ENCODE measurements around the gene SRSF12.

Gene SRSF12

DNA sequence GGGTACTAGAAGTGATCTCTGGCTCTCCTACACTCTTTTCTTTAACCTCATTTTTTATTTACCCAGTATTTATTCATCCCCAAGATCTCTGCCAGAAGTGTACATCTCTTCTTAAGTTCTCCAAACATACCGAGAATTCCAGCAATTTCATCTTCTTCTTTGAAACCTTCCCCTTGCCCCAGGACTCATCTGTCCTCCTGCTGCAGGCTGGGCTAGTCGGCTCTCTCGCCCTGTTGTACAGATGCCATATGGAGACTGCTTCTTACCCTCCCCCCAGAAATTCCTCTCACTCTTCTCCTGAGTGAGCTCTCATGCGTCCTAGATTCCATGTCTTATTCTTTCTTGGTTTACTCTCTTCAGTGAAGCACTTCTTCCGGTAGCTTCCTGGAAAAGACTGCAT, 59.2 kb downstream of the SRSF12 start:
- H3K4me1 ChIP-seq (ENCODE audit: control insufficient read depth in 5 of 5, insufficient read depth in 5 of 5, low read length in 5 of 5), result no peaks in the 10 kb centered on the region
- no peak overlapping the region for H3K27ac ChIP-seq (ENCODE audit: low read depth, low read length)
- H3K9ac ChIP-seq (ENCODE audit: low read length in 5 of 5), result no peak overlapping the region
- H3K36me3 ChIP-seq (ENCODE audit: control insufficient read depth in 5 of 5, insufficient read depth in 5 of 5, low read length in 5 of 5), result no peaks in the 10 kb centered on the region
- no peak overlapping the region for H3K4me3 ChIP-seq (ENCODE audit: low read depth in 1 of 5, low read length in 5 of 5)
- H3K27me3 ChIP-seq (ENCODE audit: control insufficient read depth in 5 of 5, insufficient read depth in 4 of 5, low read length in 5 of 5), result no peaks in the 10 kb centered on the region
- no peaks in the 10 kb centered on the region for H3K9me3 ChIP-seq (ENCODE audit: control insufficient read depth in 5 of 5, low read length in 5 of 5)

DNA sequence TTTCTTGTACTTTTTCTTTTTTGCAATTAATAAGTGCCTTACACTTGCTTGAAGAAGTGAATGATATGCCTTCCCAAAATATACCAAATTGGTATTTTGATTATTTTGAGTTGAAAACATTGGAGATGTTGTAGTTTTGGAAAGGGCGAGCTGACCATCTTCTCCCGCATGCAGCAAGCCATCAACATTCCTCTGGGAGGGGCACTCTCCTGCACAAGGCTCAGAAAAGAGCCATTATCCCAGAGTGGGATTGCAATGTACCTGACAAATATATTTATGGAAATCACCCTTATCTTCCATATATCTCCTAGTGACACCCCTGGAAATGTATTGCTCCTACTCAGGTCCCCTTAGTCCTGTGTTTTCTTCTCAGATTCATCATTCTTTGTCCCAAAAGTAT, 60.1 kb downstream of the SRSF12 start:
- H3K9ac ChIP-seq (ENCODE audit: low read length in 5 of 5), result no peak overlapping the region
- no peaks in the 10 kb centered on the region for H3K4me1 ChIP-seq (ENCODE audit: control insufficient read depth in 5 of 5, insufficient read depth in 5 of 5, low read length in 5 of 5)
- no peak overlapping the region for H3K4me3 ChIP-seq (ENCODE audit: low read depth in 1 of 5, low read length in 5 of 5)
- H3K27ac ChIP-seq (ENCODE audit: low read depth, low read length), result no peak overlapping the region
- H3K36me3 ChIP-seq (ENCODE audit: control insufficient read depth in 5 of 5, insufficient read depth in 5 of 5, low read length in 5 of 5), result no peaks in the 10 kb centered on the region
- H3K27me3 ChIP-seq (ENCODE audit: control insufficient read depth in 5 of 5, insufficient read depth in 4 of 5, low read length in 5 of 5), result no peaks in the 10 kb centered on the region
- no peaks in the 10 kb centered on the region for H3K9me3 ChIP-seq (ENCODE audit: control insufficient read depth in 5 of 5, low read length in 5 of 5)

DNA sequence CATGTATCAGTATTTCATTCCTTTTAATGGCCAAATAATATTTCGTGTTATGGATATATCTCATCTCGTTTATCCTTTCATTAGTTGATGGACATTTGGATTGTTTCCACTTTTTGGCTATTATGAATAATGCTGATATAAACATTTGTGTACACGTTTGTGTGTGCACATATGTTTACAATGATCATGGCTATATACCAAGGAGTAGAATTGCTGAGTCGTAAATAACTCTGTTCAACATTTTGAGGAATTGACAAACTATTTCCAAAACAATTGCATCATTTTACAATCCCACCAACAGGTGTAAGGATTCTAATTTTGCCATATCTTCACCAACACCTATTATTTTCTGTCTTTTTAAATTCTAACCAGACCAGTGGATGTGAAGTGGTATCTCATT, 63.7 kb downstream of the SRSF12 start:
- Histone ChIP-seq H3K27me3 (ENCODE audit: control insufficient read depth in 5 of 5, insufficient read depth in 4 of 5, low read length in 5 of 5) (no peaks in the 10 kb centered on the region), H3K4me3 (ENCODE audit: low read depth in 1 of 5, low read length in 5 of 5) (no peak overlapping the region), H3K27ac (ENCODE audit: low read depth, low read length) (no peak overlapping the region), H3K4me1 (ENCODE audit: control insufficient read depth in 5 of 5, insufficient read depth in 5 of 5, low read length in 5 of 5) (peaks cover 12 to 18% (median 16%) of the 10 kb centered on the region in 5 donors), H3K36me3 (ENCODE audit: control insufficient read depth in 5 of 5, insufficient read depth in 5 of 5, low read length in 5 of 5) (no peaks in the 10 kb centered on the region), H3K9me3 (ENCODE audit: control insufficient read depth in 5 of 5, low read length in 5 of 5) (no peaks in the 10 kb centered on the region), H3K9ac (ENCODE audit: low read length in 5 of 5) (no peak overlapping the region)

DNA sequence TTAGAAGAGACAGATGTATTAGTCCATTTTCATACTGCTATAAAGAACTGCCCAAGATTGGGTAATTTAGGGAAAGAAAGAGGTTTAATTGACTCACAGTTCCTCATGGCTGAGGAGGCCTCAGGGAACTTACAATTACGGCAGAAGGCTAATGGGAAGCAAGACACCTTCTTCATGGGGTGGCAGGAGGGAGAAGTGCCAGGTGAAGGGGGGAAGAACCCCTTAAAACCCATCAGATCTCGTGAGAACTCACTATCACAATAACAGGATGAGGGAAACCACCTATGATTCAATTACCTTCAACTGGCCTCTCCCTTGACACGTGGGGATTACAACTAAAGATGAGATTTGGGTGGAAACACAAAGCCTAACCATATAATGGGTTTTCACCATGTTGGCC, 66.2 kb downstream of the SRSF12 start:
- no peak overlapping the region for H3K9ac ChIP-seq (ENCODE audit: low read length in 5 of 5)
- H3K27ac ChIP-seq (ENCODE audit: low read depth, low read length), result no peak overlapping the region
- H3K9me3 ChIP-seq (ENCODE audit: control insufficient read depth in 5 of 5, low read length in 5 of 5), result no peaks in the 10 kb centered on the region
- no peak overlapping the region for H3K4me3 ChIP-seq (ENCODE audit: low read depth in 1 of 5, low read length in 5 of 5)
- H3K36me3 ChIP-seq (ENCODE audit: control insufficient read depth in 5 of 5, insufficient read depth in 5 of 5, low read length in 5 of 5), result no peaks in the 10 kb centered on the region
- no peaks in the 10 kb centered on the region for H3K27me3 ChIP-seq (ENCODE audit: control insufficient read depth in 5 of 5, insufficient read depth in 4 of 5, low read length in 5 of 5)
- peaks cover 12 to 26% (median 16%) of the 10 kb centered on the region in 5 donors for H3K4me1 ChIP-seq (ENCODE audit: control insufficient read depth in 5 of 5, insufficient read depth in 5 of 5, low read length in 5 of 5)

DNA sequence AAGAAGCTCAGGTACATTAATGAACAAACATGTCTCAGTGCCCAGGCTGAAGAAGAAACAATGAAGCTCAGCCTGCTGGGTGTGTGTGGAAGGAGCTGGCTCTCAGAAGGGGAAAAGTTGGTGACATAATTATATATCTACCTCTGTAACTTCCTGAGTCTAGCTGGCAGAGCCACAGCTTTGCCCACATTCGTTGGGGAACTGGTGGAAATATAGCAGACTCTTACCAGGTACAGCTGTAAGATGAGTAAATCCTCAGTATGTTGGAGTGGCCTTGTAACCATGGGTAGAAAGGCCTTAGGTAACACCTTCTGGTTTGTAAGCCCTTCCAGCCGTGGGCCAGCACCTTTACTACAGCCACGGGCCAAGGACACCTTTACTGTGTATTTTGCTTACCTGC, 67.2 kb downstream of the SRSF12 start:
- Histone ChIP-seq H3K27ac (ENCODE audit: low read depth, low read length) (peak overlapping the region; percentile 39), H3K4me1 (ENCODE audit: control insufficient read depth in 5 of 5, insufficient read depth in 5 of 5, low read length in 5 of 5) (peaks cover 12 to 26% (median 16%) of the 10 kb centered on the region in 5 donors), H3K9me3 (ENCODE audit: control insufficient read depth in 5 of 5, low read length in 5 of 5) (no peaks in the 10 kb centered on the region)

DNA sequence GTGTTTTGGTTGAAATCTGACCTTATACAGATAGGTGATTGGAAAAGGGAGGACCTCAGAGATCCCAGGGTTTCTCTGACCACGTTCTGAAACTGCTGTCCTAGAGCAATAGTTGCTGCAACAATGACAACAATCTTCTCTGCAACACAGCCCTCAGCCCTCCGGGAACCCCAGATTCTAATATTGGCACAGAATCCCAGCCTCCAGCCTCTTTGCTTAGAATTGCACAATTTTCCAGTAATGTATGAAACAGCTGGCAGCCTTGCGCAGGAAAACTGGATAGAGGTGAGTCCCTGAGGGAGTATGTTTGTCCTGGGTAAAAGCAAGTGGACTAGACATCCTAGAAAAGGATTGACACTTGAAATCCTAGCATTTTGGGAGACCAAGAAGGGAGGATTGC, 67.7 kb downstream of the SRSF12 start:
- no peaks in the 10 kb centered on the region for H3K9me3 ChIP-seq (ENCODE audit: control insufficient read depth in 5 of 5, low read length in 5 of 5)
- H3K36me3 ChIP-seq (ENCODE audit: control insufficient read depth in 5 of 5, insufficient read depth in 5 of 5, low read length in 5 of 5), result no peaks in the 10 kb centered on the region
- H3K4me3 ChIP-seq (ENCODE audit: low read depth in 1 of 5, low read length in 5 of 5), result no peak overlapping the region
- peaks cover 12 to 26% (median 16%) of the 10 kb centered on the region in 5 donors for H3K4me1 ChIP-seq (ENCODE audit: control insufficient read depth in 5 of 5, insufficient read depth in 5 of 5, low read length in 5 of 5)
- peak overlapping the region; percentile 39 for H3K27ac ChIP-seq (ENCODE audit: low read depth, low read length)
- H3K27me3 ChIP-seq (ENCODE audit: control insufficient read depth in 5 of 5, insufficient read depth in 4 of 5, low read length in 5 of 5), result no peaks in the 10 kb centered on the region
- no peak overlapping the region for H3K9ac ChIP-seq (ENCODE audit: low read length in 5 of 5)

More for the DNA sequence above, 67.2 kb downstream of the SRSF12 start:
- H3K36me3 ChIP-seq (ENCODE audit: control insufficient read depth in 5 of 5, insufficient read depth in 5 of 5, low read length in 5 of 5), result no peaks in the 10 kb centered on the region
- H3K9ac ChIP-seq (ENCODE audit: low read length in 5 of 5), result no peak overlapping the region
- no peak overlapping the region for H3K4me3 ChIP-seq (ENCODE audit: low read depth in 1 of 5, low read length in 5 of 5)
- H3K27me3 ChIP-seq (ENCODE audit: control insufficient read depth in 5 of 5, insufficient read depth in 4 of 5, low read length in 5 of 5), result no peaks in the 10 kb centered on the region

DNA sequence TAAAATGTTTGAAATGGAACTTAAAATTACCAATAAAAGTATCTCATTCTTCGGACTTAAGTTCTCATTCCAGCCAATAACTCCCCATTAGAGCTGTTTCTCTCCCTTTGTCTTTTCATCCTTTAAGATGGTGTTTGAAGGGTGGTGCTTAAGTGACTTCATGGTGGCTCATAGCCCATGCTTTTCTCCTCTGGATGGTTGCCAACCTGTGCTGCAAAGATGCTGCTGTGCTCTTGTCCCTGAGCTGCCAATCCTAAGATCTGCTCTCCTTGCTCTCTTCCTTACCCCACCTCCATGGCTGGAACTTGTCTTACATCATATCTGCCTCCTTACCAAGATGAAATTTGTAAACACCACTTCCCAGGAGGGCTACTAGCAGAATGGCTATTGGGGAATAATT, 68.9 kb downstream of the SRSF12 start:
- H3K9me3 ChIP-seq (ENCODE audit: control insufficient read depth in 5 of 5, low read length in 5 of 5), result no peaks in the 10 kb centered on the region
- H3K9ac ChIP-seq (ENCODE audit: low read length in 5 of 5), result no peak overlapping the region
- H3K4me3 ChIP-seq (ENCODE audit: low read depth in 1 of 5, low read length in 5 of 5), result no peak overlapping the region
- no peaks in the 10 kb centered on the region for H3K27me3 ChIP-seq (ENCODE audit: control insufficient read depth in 5 of 5, insufficient read depth in 4 of 5, low read length in 5 of 5)
- H3K4me1 ChIP-seq (ENCODE audit: control insufficient read depth in 5 of 5, insufficient read depth in 5 of 5, low read length in 5 of 5), result peaks cover 12 to 28% (median 16%) of the 10 kb centered on the region in 5 donors
- H3K27ac ChIP-seq (ENCODE audit: low read depth, low read length), result no peak overlapping the region
- no peaks in the 10 kb centered on the region for H3K36me3 ChIP-seq (ENCODE audit: control insufficient read depth in 5 of 5, insufficient read depth in 5 of 5, low read length in 5 of 5)

DNA sequence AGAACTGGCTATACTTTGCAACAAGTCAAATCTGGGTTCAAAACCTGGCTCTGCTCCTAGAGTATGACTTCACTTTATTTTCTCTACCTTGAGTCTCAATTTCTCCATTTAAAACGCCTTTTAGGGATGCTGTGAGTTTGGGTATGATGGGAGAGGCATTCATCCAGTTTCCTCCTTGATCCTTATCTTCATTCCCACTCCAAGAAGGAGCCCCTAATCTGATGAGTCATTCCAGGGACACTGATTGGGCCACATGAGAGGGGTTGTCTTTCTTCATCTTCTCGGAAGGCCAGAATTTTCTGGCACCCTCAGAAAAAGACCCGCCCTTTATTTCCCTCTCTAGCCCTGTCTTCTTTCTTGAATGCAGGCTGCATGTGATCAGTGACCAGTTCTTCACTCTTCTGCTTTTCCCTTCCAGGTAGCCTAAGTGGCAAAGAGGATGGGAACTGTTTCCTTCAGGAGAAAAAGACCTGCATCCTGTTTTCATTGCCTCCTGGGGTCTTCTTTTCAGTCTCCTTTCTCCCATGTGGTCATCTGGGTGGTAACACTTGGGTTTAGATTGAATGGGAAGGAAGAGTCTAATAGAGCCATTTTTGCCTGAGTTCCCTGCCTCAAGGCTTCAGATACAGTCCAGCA, 69.5 kb downstream of the SRSF12 start:
- H3K36me3 ChIP-seq (ENCODE audit: control insufficient read depth in 5 of 5, insufficient read depth in 5 of 5, low read length in 5 of 5), result no peaks in the 10 kb centered on the region
- H3K4me1 ChIP-seq (ENCODE audit: control insufficient read depth in 5 of 5, insufficient read depth in 5 of 5, low read length in 5 of 5), result peaks cover 12 to 28% (median 16%) of the 10 kb centered on the region in 5 donors
- no peak overlapping the region for H3K27ac ChIP-seq (ENCODE audit: low read depth, low read length)
- H3K27me3 ChIP-seq (ENCODE audit: control insufficient read depth in 5 of 5, insufficient read depth in 4 of 5, low read length in 5 of 5), result no peaks in the 10 kb centered on the region
- no peak overlapping the region for H3K4me3 ChIP-seq (ENCODE audit: low read depth in 1 of 5, low read length in 5 of 5)
- H3K9me3 ChIP-seq (ENCODE audit: control insufficient read depth in 5 of 5, low read length in 5 of 5), result no peaks in the 10 kb centered on the region
- no peak overlapping the region for H3K9ac ChIP-seq (ENCODE audit: low read length in 5 of 5)

DNA sequence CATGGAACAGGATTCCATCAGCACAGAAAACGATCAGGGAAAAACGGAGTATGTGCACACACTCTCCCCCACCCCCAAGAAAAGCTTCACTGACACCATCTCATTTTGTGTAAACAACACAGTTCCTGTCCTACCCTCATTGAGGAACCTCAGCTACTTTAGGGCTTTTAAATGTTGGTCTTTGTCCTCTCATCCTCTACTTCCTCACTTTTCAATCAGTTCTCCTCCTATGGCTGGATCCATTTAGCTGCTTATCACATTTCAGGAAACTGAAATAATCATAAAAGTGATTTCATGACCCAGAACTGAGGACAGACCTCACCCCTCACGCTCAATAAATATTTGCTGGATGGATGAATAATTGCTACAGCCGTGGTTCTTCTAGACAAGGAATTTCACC, 70.4 kb downstream of the SRSF12 start:
- Histone ChIP-seq H3K36me3 (ENCODE audit: control insufficient read depth in 5 of 5, insufficient read depth in 5 of 5, low read length in 5 of 5) (no peaks in the 10 kb centered on the region), H3K4me3 (ENCODE audit: low read depth in 1 of 5, low read length in 5 of 5) (no peak overlapping the region), H3K27ac (ENCODE audit: low read depth, low read length) (no peak overlapping the region), H3K9ac (ENCODE audit: low read length in 5 of 5) (no peak overlapping the region), H3K9me3 (ENCODE audit: control insufficient read depth in 5 of 5, low read length in 5 of 5) (no peaks in the 10 kb centered on the region), H3K27me3 (ENCODE audit: control insufficient read depth in 5 of 5, insufficient read depth in 4 of 5, low read length in 5 of 5) (no peaks in the 10 kb centered on the region), H3K4me1 (ENCODE audit: control insufficient read depth in 5 of 5, insufficient read depth in 5 of 5, low read length in 5 of 5) (peaks cover 12 to 28% (median 16%) of the 10 kb centered on the region in 5 donors)

Measured in subcutaneous abdominal adipose tissue (tissue), 5 donors.